Rectal smooth muscle tissue (tissue), 1 donor: Measurements from ENCODE around the gene NCKAP5L.
"Not testable (repeated sequence)": the region's sequence is repeated elsewhere in the genome, so short reads cannot be mapped to it uniquely, and the experiment has no call there.

Source experiments
- H3K27ac ChIP-seq: one replicate; pipeline ENCODE4 v1.7.0; 2013; ENCODE audit warnings: low read depth, low read length, inconsistent platforms
- H3K27me3 ChIP-seq: one replicate; pipeline ENCODE4 v1.7.0; 2013; ENCODE audit warnings: low read length; ENCODE audit not compliant: control insufficient read depth, insufficient read depth
- H3K36me3 ChIP-seq: one replicate; pipeline ENCODE4 v1.7.0; 2013; ENCODE audit warnings: low read length; ENCODE audit not compliant: control insufficient read depth, insufficient read depth
- H3K4me1 ChIP-seq: one replicate; pipeline ENCODE4 v1.7.0; 2013; ENCODE audit warnings: low read length; ENCODE audit not compliant: control insufficient read depth, insufficient read depth
- H3K4me3 ChIP-seq: one replicate; pipeline ENCODE4 v1.7.0; 2013; ENCODE audit warnings: low read length
- H3K9ac ChIP-seq: one replicate; pipeline ENCODE4 v1.7.0; 2013; ENCODE audit warnings: low read length

The NCKAP5L gene

DNA sequence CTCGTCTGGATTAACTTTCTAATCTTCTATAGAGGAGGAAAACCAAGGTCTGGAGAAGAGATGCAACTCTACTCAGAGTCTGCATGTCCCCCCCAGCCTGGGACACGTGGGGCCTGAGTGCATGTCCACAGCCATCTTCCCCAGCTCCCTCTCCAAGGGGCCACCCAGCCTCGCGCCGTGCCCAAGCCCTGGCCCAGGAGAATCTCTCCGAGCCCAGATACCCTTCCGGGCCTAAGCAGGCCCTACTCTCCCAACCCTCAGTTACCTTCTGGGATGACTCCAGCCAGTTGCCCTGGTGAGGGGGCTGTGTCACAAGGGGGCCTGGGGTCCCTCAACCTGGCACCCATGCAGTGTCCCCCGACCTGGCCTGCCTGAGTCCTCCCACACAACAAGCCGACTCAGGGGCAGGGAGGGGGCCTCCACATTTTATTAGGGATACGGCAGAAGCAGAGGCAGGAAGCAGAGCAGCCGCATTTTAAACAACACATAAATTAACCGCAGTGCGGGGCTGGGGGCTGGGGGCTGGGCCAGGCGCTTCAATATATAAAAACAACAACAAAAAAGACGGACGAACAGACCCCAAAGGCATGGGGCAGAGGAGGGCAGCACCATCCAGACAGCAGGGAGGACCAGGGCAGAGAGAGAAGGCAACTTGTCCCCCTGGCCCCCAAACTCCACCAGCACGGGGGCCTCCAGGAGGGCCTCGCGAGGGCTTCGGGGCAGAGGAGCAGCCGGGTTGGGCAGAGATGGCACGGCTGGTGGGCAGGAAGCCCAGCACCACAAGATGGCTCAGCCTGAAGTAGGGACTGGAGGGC lies 37.3 kb downstream of the NCKAP5L start:
- H3K36me3 ChIP-seq: peaks cover 2% of the 10 kb centered on the region
- H3K9ac ChIP-seq: no peak overlapping the region
- H3K27me3 ChIP-seq: no peaks in the 10 kb centered on the region
- H3K4me3 ChIP-seq: no peak overlapping the region
- H3K4me1 ChIP-seq: no peaks in the 10 kb centered on the region
- no peak overlapping the region for H3K27ac ChIP-seq

DNA sequence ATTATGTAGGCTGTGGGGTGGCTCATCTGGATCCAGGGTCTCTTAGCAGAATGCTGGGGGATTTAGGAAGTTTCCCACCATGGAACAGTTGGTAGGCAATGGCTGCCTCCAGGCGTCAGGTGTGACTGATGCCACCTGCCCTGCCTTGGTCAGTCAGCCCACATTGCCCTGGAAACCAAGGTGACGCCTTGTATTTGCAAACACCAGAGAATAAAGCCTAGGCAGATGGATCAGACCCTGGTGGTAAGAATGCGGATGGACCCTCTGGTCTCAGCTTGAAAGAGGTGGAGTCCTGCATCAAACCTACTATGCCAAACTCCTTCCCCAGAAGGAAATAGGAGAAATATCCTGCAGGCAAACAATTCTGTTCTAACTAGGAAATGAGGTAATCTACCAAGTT lies 38.2 kb downstream of the NCKAP5L start:
- Histone ChIP-seq H3K4me1 (no peaks in the 10 kb centered on the region), H3K36me3 (peaks cover 2% of the 10 kb centered on the region), H3K9ac (no peak overlapping the region), H3K27me3 (no peaks in the 10 kb centered on the region), H3K4me3 (no peak overlapping the region), H3K27ac (no peak overlapping the region)

DNA sequence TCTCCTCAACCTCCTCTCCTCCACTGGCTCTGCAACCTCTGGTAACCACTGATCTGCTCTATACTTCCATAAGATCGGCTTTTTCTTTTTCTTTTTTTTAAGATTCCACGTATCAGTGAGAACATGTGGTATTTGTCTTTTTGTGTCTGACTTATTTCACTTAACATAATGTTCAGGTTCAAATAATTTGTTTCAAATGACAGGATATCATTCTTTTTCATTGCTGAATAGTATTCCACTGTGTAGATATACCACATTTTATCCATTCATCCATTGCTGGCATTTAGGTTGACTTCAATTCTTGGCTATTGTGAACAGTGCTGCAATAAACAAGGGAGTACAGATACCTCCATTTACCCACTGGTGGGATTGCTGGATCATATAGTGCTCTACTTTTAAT lies 40.5 kb downstream of the NCKAP5L start:
- H3K4me3 ChIP-seq: no peak overlapping the region
- H3K9ac ChIP-seq: no peak overlapping the region
- no peak overlapping the region for H3K27ac ChIP-seq
- peaks cover 4% of the 10 kb centered on the region for H3K4me1 ChIP-seq
- no peaks in the 10 kb centered on the region for H3K36me3 ChIP-seq
- no peaks in the 10 kb centered on the region for H3K27me3 ChIP-seq

DNA sequence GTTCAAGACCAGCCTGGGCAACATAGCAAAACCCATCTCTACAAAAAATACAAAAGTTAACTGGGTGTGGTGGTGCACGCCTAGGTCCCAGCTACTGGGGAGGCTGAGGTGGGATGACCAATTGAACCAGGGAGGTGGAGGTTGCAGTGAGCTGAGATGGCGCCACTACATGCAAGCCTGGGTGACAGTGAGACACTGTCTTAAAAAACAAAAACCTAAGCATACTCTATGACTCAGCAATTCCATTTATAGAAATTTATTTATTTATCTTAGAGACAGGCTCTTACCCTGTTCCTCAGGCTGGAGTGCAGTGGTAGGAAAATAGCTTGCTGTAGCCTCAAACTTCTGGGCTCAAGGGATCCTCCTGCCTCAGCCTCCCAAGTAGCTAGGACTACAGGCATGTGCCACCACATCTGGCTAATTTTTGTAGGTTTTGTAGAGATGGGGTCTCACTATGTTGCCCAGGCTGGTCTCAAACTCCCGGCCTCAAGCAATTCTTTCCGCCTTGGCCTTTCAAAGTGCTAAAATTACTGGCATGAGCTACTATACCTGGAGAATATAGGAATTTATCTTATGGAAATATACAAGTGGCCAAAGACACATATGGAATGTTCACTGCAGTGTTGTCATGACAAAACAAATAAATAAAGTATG lies 43.3 kb downstream of the NCKAP5L start:
- no peak overlapping the region for H3K4me3 ChIP-seq

DNA sequence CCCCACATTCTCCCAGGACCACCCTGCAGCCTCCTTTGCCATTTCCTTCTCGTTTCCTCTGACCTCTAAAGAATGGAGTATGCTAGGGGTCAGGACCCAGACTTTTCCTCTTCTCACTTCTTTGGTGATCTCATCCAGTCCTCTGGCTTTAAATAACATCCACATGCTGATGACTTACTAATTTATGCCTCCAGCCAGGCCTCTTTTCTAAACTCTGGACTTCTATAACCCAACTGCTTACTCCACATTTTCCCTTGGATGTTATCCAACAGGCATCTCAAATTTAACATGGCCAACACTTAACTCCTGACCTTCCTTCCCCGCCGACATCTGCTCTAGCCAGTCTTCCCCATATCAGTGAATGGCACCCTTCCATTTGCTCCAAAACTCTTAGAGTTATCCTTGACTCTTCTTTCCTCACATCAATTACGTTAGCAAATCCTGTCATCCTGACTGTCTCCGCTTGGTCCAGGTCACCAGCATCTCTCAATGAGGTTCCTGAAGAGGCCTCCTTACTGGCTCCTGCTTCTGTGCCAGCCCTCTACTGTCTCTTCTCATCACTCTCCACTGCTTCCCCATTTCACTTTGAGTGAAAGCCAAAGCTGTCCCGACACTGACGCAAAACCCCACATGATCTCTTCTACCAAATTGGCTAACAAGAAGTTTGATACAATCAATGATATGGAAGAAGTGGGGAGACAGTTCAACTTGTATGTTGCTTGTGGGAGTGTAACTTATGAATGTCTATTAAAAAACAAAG lies 44.1 kb downstream of the NCKAP5L start:
- H3K4me3 ChIP-seq: no peak overlapping the region
- H3K27ac ChIP-seq: no peak overlapping the region

More for the DNA sequence above, 43.3 kb downstream of the NCKAP5L start:
- Histone ChIP-seq H3K27me3 (no peaks in the 10 kb centered on the region), H3K27ac (no peak overlapping the region), H3K9ac (no peak overlapping the region), H3K36me3 (no peaks in the 10 kb centered on the region), H3K4me1 (peaks cover 4% of the 10 kb centered on the region)

DNA sequence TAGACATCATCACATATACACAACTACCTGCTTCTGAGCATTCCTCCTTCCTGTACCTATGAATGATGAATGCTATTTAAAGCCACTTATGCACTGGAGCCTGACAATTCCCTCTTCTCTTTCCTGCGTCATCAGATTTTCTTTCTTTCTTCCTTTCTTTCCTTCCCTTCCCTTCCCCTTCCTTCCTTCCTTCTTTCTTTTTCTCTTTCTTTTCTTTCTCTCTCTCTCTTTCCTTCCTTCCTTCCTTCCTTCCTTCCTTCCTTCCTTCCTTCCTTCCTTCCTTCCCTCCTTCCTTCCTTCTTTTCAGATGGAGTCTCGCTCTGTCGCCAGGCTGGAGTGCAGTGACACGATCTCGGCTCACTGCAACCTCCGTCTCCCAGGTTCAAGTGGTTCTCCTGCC lies 47.3 kb downstream of the NCKAP5L start:
- H3K36me3 ChIP-seq, H3K27ac ChIP-seq, H3K4me1 ChIP-seq, H3K4me3 ChIP-seq, H3K9ac ChIP-seq, H3K27me3 ChIP-seq: not testable (repeated sequence)

More for the DNA sequence above, 44.1 kb downstream of the NCKAP5L start:
- H3K9ac ChIP-seq: no peak overlapping the region
- H3K4me1 ChIP-seq: peaks cover 4% of the 10 kb centered on the region
- no peaks in the 10 kb centered on the region for H3K27me3 ChIP-seq
- no peaks in the 10 kb centered on the region for H3K36me3 ChIP-seq

DNA sequence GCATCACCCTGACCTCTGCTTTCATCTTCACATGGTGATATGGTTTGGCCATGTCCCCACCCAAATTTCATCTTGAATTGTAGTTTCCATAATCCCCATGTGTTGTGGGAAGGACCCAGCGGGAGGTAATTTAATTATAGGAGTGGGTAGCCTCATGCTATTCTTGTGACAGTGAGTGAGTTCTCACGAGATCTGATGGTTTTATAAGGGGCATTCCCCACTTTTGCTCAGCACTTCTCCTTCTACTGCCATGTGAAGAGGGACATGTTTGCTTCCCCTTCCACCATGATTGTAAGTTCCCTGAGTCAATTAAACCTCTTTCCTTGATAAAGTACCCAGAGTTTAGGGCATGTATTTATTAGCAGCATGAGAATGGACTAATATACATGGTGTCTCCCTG lies 48.6 kb downstream of the NCKAP5L start:
- H3K4me1 ChIP-seq: peaks cover 4% of the 10 kb centered on the region
- H3K36me3 ChIP-seq: no peaks in the 10 kb centered on the region
- H3K9ac ChIP-seq: no peak overlapping the region
- no peak overlapping the region for H3K27ac ChIP-seq
- H3K4me3 ChIP-seq: no peak overlapping the region
- peaks cover 5% of the 10 kb centered on the region for H3K27me3 ChIP-seq

DNA sequence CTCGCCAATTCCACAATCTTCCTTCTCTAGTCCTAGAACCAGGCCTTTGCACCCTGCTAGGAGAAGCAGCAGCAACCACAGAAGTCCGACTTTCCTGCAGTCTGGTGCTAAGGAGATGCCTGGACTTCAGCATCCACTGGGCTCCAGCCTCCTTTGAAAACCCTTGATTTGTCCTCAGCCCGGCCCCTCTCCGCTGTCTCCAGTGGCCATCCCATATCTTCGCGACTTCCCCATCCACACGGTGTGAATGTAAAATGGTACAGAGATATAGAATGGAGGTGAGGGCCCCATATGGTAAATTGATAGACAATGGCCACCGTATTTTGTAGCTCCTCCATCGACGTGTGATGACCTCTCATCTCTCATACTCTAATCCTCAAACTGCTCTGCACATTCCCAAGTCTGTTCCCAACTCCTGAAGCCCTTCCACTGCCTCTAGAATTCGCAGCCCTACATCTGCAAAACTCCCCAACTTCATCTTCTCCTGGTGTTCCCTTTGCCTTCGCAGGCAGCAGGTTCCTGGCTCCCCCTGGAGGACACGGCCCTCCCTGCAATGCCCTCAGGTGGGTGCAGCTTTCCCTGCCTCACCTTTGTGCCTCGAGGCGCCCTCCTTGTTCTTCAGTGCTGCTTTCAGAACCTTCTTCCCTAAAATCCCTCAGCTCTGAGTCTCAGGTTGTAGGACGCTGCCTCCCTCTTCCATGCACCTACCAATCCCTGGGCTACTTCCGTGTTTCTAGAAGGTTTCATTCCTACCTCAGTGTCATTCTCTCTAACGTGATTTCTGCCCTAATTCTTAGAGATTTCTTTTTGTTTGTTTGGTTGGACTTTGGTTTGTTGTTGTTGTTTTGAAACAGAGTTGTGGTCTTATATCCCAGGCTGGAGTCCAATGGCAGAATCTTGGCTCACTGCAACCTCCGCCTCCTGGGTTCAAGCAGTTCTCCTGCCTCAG lies 50.1 kb downstream of the NCKAP5L start:
- H3K4me3 ChIP-seq: no peak overlapping the region
- no peaks in the 10 kb centered on the region for H3K4me1 ChIP-seq
- peaks cover 5% of the 10 kb centered on the region for H3K27me3 ChIP-seq
- H3K9ac ChIP-seq: no peak overlapping the region
- H3K36me3 ChIP-seq: no peaks in the 10 kb centered on the region
- no peak overlapping the region for H3K27ac ChIP-seq

DNA sequence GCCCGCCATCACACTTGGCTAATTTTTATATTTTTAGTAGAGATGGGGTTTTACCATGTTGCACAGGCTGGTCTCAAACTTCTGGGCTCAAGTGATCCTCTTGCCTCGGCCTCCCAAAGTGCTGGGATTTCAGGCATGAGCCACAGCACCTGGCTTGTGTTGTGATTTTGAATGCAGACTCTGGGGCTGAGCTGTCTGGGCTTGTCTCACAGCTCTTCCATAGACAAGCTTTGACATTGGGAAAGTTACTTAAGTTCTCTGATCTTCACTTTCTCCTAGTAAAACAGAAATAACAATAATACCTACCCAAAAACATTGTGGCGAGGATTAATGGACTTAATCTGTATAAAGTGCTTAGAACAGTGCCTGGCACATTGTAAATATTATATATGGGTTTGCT lies 50.9 kb downstream of the NCKAP5L start:
- Histone ChIP-seq H3K27me3 (peaks cover 5% of the 10 kb centered on the region), H3K27ac (no peak overlapping the region), H3K36me3 (no peaks in the 10 kb centered on the region), H3K4me1 (no peaks in the 10 kb centered on the region), H3K9ac (no peak overlapping the region), H3K4me3 (no peak overlapping the region)

DNA sequence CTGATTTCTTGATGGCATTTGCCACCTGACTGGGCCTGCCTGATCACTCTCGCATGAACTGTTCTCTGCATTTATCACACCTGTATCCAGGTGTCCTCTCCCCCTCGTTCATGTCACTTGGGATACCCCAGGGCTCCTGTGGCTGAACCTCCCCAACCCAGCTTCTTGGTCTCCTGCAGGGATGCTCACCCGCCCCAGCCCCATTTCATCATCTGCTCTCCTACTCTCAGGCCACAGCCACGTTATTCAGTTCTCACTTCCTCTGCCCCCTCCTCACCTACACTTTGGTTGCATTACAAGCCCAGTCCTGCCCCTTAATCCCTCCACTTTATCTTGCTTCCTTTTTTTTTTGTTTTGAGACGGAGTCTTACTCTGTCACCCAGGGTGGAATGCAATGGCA lies 51.4 kb downstream of the NCKAP5L start:
- Histone ChIP-seq H3K27me3 (peaks cover 5% of the 10 kb centered on the region), H3K27ac (no peak overlapping the region), H3K4me3 (no peak overlapping the region), H3K9ac (no peak overlapping the region), H3K36me3 (no peaks in the 10 kb centered on the region), H3K4me1 (no peaks in the 10 kb centered on the region)

DNA sequence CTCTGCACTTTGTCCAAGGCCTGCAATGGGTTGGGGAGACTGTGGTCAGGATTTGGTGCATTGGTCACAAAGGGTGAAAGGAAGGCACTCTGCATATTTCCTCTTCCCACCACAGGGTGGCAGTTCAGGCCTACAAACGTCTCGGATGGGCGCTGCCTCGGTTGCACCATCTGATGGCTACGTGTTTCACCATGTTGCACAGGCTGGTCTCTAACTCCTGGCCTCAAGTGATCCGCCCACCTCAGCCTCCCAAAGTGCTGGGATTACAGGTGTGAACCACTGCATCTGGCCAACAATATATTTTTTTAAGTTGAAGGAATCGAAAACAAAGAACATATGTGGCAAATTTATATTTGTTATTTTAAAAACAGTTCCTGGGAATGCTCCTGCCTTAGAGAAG lies 51.8 kb downstream of the NCKAP5L start:
- Histone ChIP-seq H3K4me3 (no peak overlapping the region), H3K27ac (no peak overlapping the region), H3K9ac (no peak overlapping the region)

DNA sequence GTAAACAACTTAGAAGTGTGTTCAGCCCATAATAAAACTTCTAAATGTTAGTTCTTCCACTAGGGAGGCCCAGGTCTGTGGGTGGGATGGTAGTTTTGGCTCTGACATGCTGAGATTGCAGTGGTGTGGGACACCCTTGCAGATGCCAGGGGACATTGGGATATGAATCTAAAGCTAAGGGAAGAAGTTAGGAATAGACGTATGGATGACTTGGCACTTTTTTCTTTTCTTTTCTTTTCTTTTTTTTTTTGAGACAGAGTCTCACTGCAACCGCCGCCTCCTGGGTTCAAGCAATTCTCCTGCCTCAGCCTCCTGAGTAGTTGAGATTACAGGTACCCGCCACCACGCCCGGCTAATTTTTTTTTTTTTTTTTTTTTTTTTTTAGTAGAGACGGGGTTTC lies 55.1 kb downstream of the NCKAP5L start:
- not testable (repeated sequence) for H3K36me3 ChIP-seq, H3K9ac ChIP-seq, H3K4me1 ChIP-seq, H3K4me3 ChIP-seq, H3K27ac ChIP-seq, H3K27me3 ChIP-seq

More for the DNA sequence above, 51.8 kb downstream of the NCKAP5L start:
- Histone ChIP-seq H3K4me1 (no peaks in the 10 kb centered on the region), H3K36me3 (no peaks in the 10 kb centered on the region), H3K27me3 (peaks cover 5% of the 10 kb centered on the region)
